HL-60 (cell line): ENCODE results near the gene SPIB.
A peak's percentile ranks its signal among the peaks of the same experiment; 100 is the strongest.

ENCODE experiments used
- DNase-seq, 2 experiments: peaks; one replicate each; pipeline ENCODE4 v3.0.0-alpha.2; 2010 to 2020; ENCODE audit warnings: low read depth in 1 of 2, low spot score in 1 of 2
- H3K27ac ChIP-seq: fragments of 250-450 bp; sonication (Bioruptor Pico); replicated peaks from 2 replicates; pipeline ENCODE4 v1.5.1; 2020; ENCODE audit warnings: mild to moderate bottlenecking, moderate library complexity
- H3K27me3 ChIP-seq: fragments of 250-450 bp; sonication (Bioruptor Pico); 2 replicates; pipeline ENCODE4 v1.5.1; 2021; ENCODE audit warnings: mild to moderate bottlenecking, moderate library complexity; ENCODE audit not compliant: insufficient read depth, poor library complexity, severe bottlenecking
- H3K4me3 ChIP-seq: replicated peaks from 2 replicates; pipeline ENCODE4 v1.5.1; 2011; ENCODE audit warnings: mild to moderate bottlenecking, control low read depth, low read length; ENCODE audit not compliant: insufficient read depth
- CTCF ChIP-seq: IDR thresholded peaks from one replicate; pipeline ENCODE4 v1.5.1; 2011; ENCODE audit warnings: low read length, control low read depth, inconsistent platforms; ENCODE audit not compliant: insufficient read depth
- GABPA ChIP-seq: IDR thresholded peaks from 2 replicates; pipeline ENCODE4 v1.6.1; 2012; ENCODE audit warnings: low read depth
- POLR2AphosphoS5 ChIP-seq: IDR thresholded peaks from 2 replicates; pipeline ENCODE4 v1.6.1; 2012; ENCODE audit warnings: low read depth
- REST ChIP-seq: IDR thresholded peaks from 2 replicates; pipeline ENCODE4 v1.6.1; 2012; ENCODE audit warnings: low read depth; ENCODE audit not compliant: insufficient replicate concordance
- SPI1 ChIP-seq: IDR thresholded peaks from 2 replicates; pipeline ENCODE4 v1.6.1; 2012; ENCODE audit warnings: low read depth, mild to moderate bottlenecking, borderline replicate concordance

Gene SPIB

GRCh38 chr19:50461066-50461875 lies 42.5 kb downstream of the SPIB start:
- Histone ChIP-seq H3K4me3 (no peak overlapping the region), H3K27ac (no peak overlapping the region), H3K27me3 (no peaks in the 10 kb centered on the region)
- no peak for TF ChIP-seq POLR2AphosphoS5
- peak; percentile 90 for TF ChIP-seq CTCF
- no peak for TF ChIP-seq SPI1
- peak; percentile 24 to 58 for DNase-seq

- H3K27me3 ChIP-seq = no peaks in the 10 kb centered on the region
- no peak overlapping the region for H3K27ac ChIP-seq
- no peak overlapping the region for H3K4me3 ChIP-seq
- no peak for DNase-seq
- no peak for TF ChIP-seq GABPA
- no peak for TF ChIP-seq SPI1
- TF ChIP-seq REST = no peak
- TF ChIP-seq CTCF = no peak
- no peak for TF ChIP-seq POLR2AphosphoS5
Observed at GRCh38 chr19:50462970-50463369, 44.2 kb downstream of the SPIB start.

- TF ChIP-seq SPI1 (no peak), POLR2AphosphoS5 (no peak), REST (no peak), GABPA (no peak), CTCF (no peak)
- no peak overlapping the region for H3K27ac ChIP-seq
- H3K27me3 ChIP-seq = no peaks in the 10 kb centered on the region
- no peak for DNase-seq
- no peak overlapping the region for H3K4me3 ChIP-seq
Observed at GRCh38 chr19:50464348-50464747, 45.6 kb downstream of the SPIB start.

- TF ChIP-seq REST = no peak
- Histone ChIP-seq H3K27me3 (no peaks in the 10 kb centered on the region), H3K27ac (no peak overlapping the region), H3K4me3 (no peak overlapping the region)
- no peak for DNase-seq
Observed at GRCh38 chr19:50465000-50465399, 46.3 kb downstream of the SPIB start.
